ENCODE data around the gene ZNF366. TPM values are rescaled to one million over a fixed set of nuclear protein-coding genes. Genes with fewer than 3 reads are reported as not detected.

The ZNF366 gene
- polyA plus RNA-seq, 3 donors: 0.05 to 1.2 (median 0.76) TPM

- peaks cover 9 to 22% (median 12%) of the 10 kb centered on the region in 7 donors for H3K9me3 Mint-ChIP-seq
- peaks cover 1 to 7% (median 3%) of the 10 kb centered on the region in 3 donors for H3K27me3 Mint-ChIP-seq (ENCODE audit: low read depth in 3 of 3)
- peaks cover under 1% of the 10 kb centered on the region for H3K4me1 Mint-ChIP-seq
- H3K9ac ChIP-seq (ENCODE audit: insufficient read depth, low read length, poor library complexity, severe bottlenecking): no peak overlapping the region
- TF ChIP-seq CTCF (IDR thresholded peaks at IDR 0.05): no peak
- peaks cover 0 to 1% of the 10 kb centered on the region in 2 donors for H3K36me3 Mint-ChIP-seq
- H3K4me2 ChIP-seq (replicated peaks; ENCODE audit: extremely low read depth, low read length, poor library complexity, severe bottlenecking): no peak overlapping the region
- DNase-seq: no peak
- H3K27me3 ChIP-seq (ENCODE audit: control insufficient read depth in 2 of 2, insufficient read depth in 2 of 2, low read length in 2 of 2): peaks cover 0 to 2% of the 10 kb centered on the region in 2 donors
- no peak overlapping the region for H3K4me3 ChIP-seq (replicated peaks in 1 of 3; ENCODE audit: low read depth in 2 of 3, low read length in 3 of 3)
- peaks cover 0 to under 1% of the 10 kb centered on the region in 2 donors for H3K9me3 ChIP-seq (replicated peaks in 1 of 2; ENCODE audit: control insufficient read depth in 1 of 2, insufficient read depth in 1 of 2, low read length in 2 of 2)
- no peak overlapping the region for H3K27ac Mint-ChIP-seq
- intact Hi-C loops (cut with micrococcal nuclease): no loop called here
- WGBS (ENCODE audit: insufficient coverage): 100% methylated on average over 2 of the region's 5 CpGs
- no peaks in the 10 kb centered on the region for H4K20me1 ChIP-seq (ENCODE audit: insufficient read depth, low read length)
- H3K79me2 ChIP-seq (ENCODE audit: insufficient read depth, low read length): no peaks in the 10 kb centered on the region
- H3K27ac ChIP-seq (ENCODE audit: low read depth in 1 of 2, low read length in 2 of 2): no peak overlapping the region
- H3K36me3 ChIP-seq (replicated peaks in 1 of 2; ENCODE audit: control insufficient read depth in 1 of 2, insufficient read depth in 2 of 2, low read length in 2 of 2): no peaks in the 10 kb centered on the region
- no peak overlapping the region for H3K4me3 Mint-ChIP-seq
- no peak overlapping the region for H2AFZ ChIP-seq (ENCODE audit: insufficient read depth, low read depth, low read length, poor library complexity, severe bottlenecking)
- H3K4me1 ChIP-seq (ENCODE audit: control insufficient read depth in 1 of 2, insufficient read depth in 2 of 2, low read length in 2 of 2): no peaks in the 10 kb centered on the region
Measured at GRCh38 chr5:72550595-72550994, 43.4 kb upstream of the ZNF366 start.

GRCh38 chr5:72543811-72544210 lies 36.6 kb upstream of the ZNF366 start:
- Histone ChIP-seq H3K4me2 (replicated peaks; ENCODE audit: extremely low read depth, low read length, poor library complexity, severe bottlenecking) (no peak overlapping the region), H4K20me1 (ENCODE audit: insufficient read depth, low read length) (no peaks in the 10 kb centered on the region), H3K9ac (ENCODE audit: insufficient read depth, low read length, poor library complexity, severe bottlenecking) (no peak overlapping the region), H2AFZ (ENCODE audit: insufficient read depth, low read depth, low read length, poor library complexity, severe bottlenecking) (no peak overlapping the region), H3K27ac (ENCODE audit: low read depth in 1 of 2, low read length in 2 of 2) (no peak overlapping the region), H3K4me1 (ENCODE audit: control insufficient read depth in 1 of 2, insufficient read depth in 2 of 2, low read length in 2 of 2) (peaks cover 7 to 10% of the 10 kb centered on the region in 2 donors), H3K27me3 (ENCODE audit: control insufficient read depth in 2 of 2, insufficient read depth in 2 of 2, low read length in 2 of 2) (no peaks in the 10 kb centered on the region), H3K36me3 (replicated peaks in 1 of 2; ENCODE audit: control insufficient read depth in 1 of 2, insufficient read depth in 2 of 2, low read length in 2 of 2) (no peaks in the 10 kb centered on the region), H3K9me3 (replicated peaks in 1 of 2; ENCODE audit: control insufficient read depth in 1 of 2, insufficient read depth in 1 of 2, low read length in 2 of 2) (peaks cover 0 to 7% of the 10 kb centered on the region in 2 donors), H3K4me3 (replicated peaks in 1 of 3; ENCODE audit: low read depth in 2 of 3, low read length in 3 of 3) (no peak overlapping the region), H3K79me2 (ENCODE audit: insufficient read depth, low read length) (no peaks in the 10 kb centered on the region)
- Mint-ChIP-seq H3K4me3 (no peak overlapping the region), H3K4me1 (peaks cover 10% of the 10 kb centered on the region), H3K36me3 (peaks cover 0 to 1% of the 10 kb centered on the region in 2 donors), H3K9me3 (peaks cover 11 to 21% (median 17%) of the 10 kb centered on the region in 7 donors), H3K27me3 (ENCODE audit: low read depth in 3 of 3) (peaks cover 0 to 3% (median 0%) of the 10 kb centered on the region in 3 donors), H3K27ac (no peak overlapping the region)
- no peak for TF ChIP-seq CTCF (IDR thresholded peaks at IDR 0.05)
- intact Hi-C loops (cut with micrococcal nuclease): no loop called here
- WGBS (ENCODE audit: insufficient coverage): 79% methylated on average over 2 of the region's 3 CpGs
- no peak for DNase-seq

Data from CD14-positive monocyte (primary cell).